Neural cell (in vitro differentiated cells): ENCODE measurements around the gene PDE11A.

ENCODE experiments used
- CTCF ChIP-seq: fragments of 450-650 bp; IDR thresholded peaks from 2 replicates; pipeline ENCODE4 v1.5.1; 2014; ENCODE audit warnings: antibody characterized with exemption, mild to moderate bottlenecking, moderate library complexity; ENCODE audit not compliant: poor library complexity, severe bottlenecking
- EP300 ChIP-seq: fragments of 450-650 bp; conservative IDR thresholded peaks from 2 replicates; pipeline ENCODE4 v1.6.1; 2014; ENCODE audit warnings: antibody characterized with exemption, mild to moderate bottlenecking, moderate library complexity; ENCODE audit not compliant: poor library complexity, severe bottlenecking
- EZH2 ChIP-seq: fragments of 200-600, 300-800 bp; shearing (Covaris generic), sonication (generic); IDR thresholded peaks from 2 replicates; pipeline ENCODE4 v1.6.1; 2014; ENCODE audit warnings: antibody characterized with exemption, low read length, borderline replicate concordance, mild to moderate bottlenecking; ENCODE audit not compliant: insufficient read depth, poor library complexity, severe bottlenecking
- MXI1 ChIP-seq: fragments of 450-650 bp; conservative IDR thresholded peaks from 2 replicates; pipeline ENCODE4 v1.6.1; 2014; ENCODE audit warnings: antibody characterized with exemption, mild to moderate bottlenecking; ENCODE audit not compliant: poor library complexity, severe bottlenecking
- POLR2AphosphoS5 ChIP-seq: IDR thresholded peaks from 2 replicates; pipeline ENCODE4 v1.6.1; 2012
- RAD21 ChIP-seq: fragments of 450-650 bp; conservative IDR thresholded peaks from 2 replicates; pipeline ENCODE4 v1.6.1; 2014; ENCODE audit warnings: antibody characterized with exemption, mild to moderate bottlenecking, moderate library complexity
- REST ChIP-seq: IDR thresholded peaks from 2 replicates; pipeline ENCODE4 v1.6.1; 2012; ENCODE audit warnings: borderline replicate concordance
- SMC3 ChIP-seq: fragments of 450-650 bp; conservative IDR thresholded peaks from 2 replicates; pipeline ENCODE4 v1.6.1; 2014; ENCODE audit warnings: antibody characterized with exemption, mild to moderate bottlenecking, moderate library complexity; ENCODE audit not compliant: poor library complexity
- TAF1 ChIP-seq: IDR thresholded peaks from 2 replicates; pipeline ENCODE4 v1.6.1; 2012; ENCODE audit warnings: low read depth

- TF ChIP-seq CTCF (no peak), EZH2 (no peak), SMC3 (no peak), EP300 (no peak), POLR2AphosphoS5 (no peak), TAF1 (no peak), RAD21 (no peak), REST (no peak), MXI1 (no peak)
These were observed 363.7 kb downstream of the PDE11A start for GRCh38 chr2:177708660-177709444.
